Measurements from ENCODE around the gene KCNMA1. TPM values are rescaled to one million over a fixed set of nuclear protein-coding genes. Genes with fewer than 3 reads are reported as not detected.

The KCNMA1 gene
- total and polyA plus RNA-seq, 10 of the 15 experiments (the other 5 are each of a cell fraction or from before 2014, with no cell fraction given) = 8.5 to 77.0 (median 21.3) TPM

DNA sequence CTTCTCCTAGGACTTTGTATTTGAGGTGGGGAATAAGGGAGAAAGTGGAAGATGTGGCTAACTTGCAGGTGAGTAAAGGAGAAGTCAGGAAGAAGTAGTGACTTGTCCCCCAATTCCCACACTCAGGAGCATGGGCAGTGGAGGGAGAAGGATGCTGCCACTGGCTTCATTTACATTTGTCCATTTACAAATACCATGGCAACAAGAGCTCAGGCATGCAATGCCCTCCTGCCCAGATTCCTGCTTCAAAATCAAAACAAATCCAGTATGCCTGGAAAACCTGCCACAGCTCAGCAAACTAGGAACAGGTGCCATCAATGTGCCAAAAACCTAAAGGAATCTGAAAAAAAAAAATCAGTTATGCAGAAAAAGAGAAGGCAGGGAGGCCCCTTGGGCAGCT, 139.9 kb downstream of the KCNMA1 start:
- ATAC-seq (no peak), DNase-seq (ENCODE audit: low read depth, low spot score) (no peak), FAIRE-seq (no peak)
- Histone ChIP-seq H3K27ac (ENCODE audit: control insufficient read depth, insufficient read depth) (no peak overlapping the region), H3K9ac (ENCODE audit: control insufficient read depth, insufficient read depth, low read length) (no peak overlapping the region), H3K4me1 (ENCODE audit: control insufficient read depth, insufficient read depth, low read length) (peaks cover 21% of the 10 kb centered on the region), H3K4me2 (ENCODE audit: control insufficient read depth, insufficient read depth) (no peak overlapping the region), H3K79me2 (ENCODE audit: control insufficient read depth, insufficient read depth, low read length) (no peaks in the 10 kb centered on the region), H3K4me3 (no peak overlapping the region), H2AFZ (ENCODE audit: control insufficient read depth, low read depth, low read length) (no peak overlapping the region), H3K27me3 (replicated peaks in 1 of 2; ENCODE audit: control insufficient read depth in 2 of 2, insufficient read depth in 2 of 2, low read length in 1 of 2) (no peaks in the 10 kb centered on the region), H4K20me1 (ENCODE audit: control insufficient read depth, insufficient read depth) (no peaks in the 10 kb centered on the region), H3K9me3 (replicated peaks; ENCODE audit: control insufficient read depth, insufficient read depth, low read length) (no peaks in the 10 kb centered on the region), H3K36me3 (ENCODE audit: control insufficient read depth in 2 of 2, insufficient read depth in 2 of 2, low read length in 1 of 2) (no peaks in the 10 kb centered on the region)
- ChIA-PET POLR2A (interaction anchor here (1.0 to 1.4 kb wide), 5 partner anchors 8 to 125 kb away, joined by 3 to 4 read pairs (median 3); no protein-coding TSS in a partner anchor), CTCF (interaction anchor here (0.6 to 2.6 kb wide), 9 partner anchors 11 to 214 kb away, joined by 3 to 14 read pairs (median 3); no protein-coding TSS in a partner anchor), RAD21 (ENCODE audit: unreplicated experiment) (interaction anchor here (0.9 to 2.2 kb wide), 6 partner anchors 8 to 137 kb away, joined by 3 to 6 read pairs (median 4); no protein-coding TSS in a partner anchor), SMC1A (ENCODE audit: uncharacterized antibody, unreplicated experiment) (interaction anchor here (0.6 to 4.2 kb wide), 14 partner anchors 8 to 214 kb away, joined by 3 to 24 read pairs (median 4); no protein-coding TSS in a partner anchor)
- TF ChIP-seq RUNX3 (IDR thresholded peaks at IDR 0.05; ENCODE audit: low read length) (no peak), HDAC6 (IDR thresholded peaks at IDR 0.05; ENCODE audit: unreplicated experiment) (no peak), BMI1 (IDR thresholded peaks at IDR 0.05; ENCODE audit: borderline replicate concordance) (no peak), MTA2 (IDR thresholded peaks at IDR 0.05; ENCODE audit: low read depth) (no peak), BHLHE40 (IDR thresholded peaks at IDR 0.05; ENCODE audit: borderline replicate concordance in 1 of 2, low read depth in 2 of 2, low read length in 1 of 2) (no peak), KDM1A (IDR thresholded peaks at IDR 0.05; ENCODE audit: borderline replicate concordance) (no peak), RELA (IDR thresholded peaks at IDR 0.05; ENCODE audit: borderline replicate concordance, partially characterized antibody) (no peak), HCFC1 (IDR thresholded peaks at IDR 0.05; ENCODE audit: low read length) (no peak), ZZZ3 (IDR thresholded peaks at IDR 0.05; ENCODE audit: control insufficient read depth, insufficient read length, low read depth) (no peak), ASH2L (IDR thresholded peaks at IDR 0.05; ENCODE audit: borderline replicate concordance, low read depth) (no peak), HDAC2 (IDR thresholded peaks at IDR 0.05) (no peak), NFYB (IDR thresholded peaks at IDR 0.05; ENCODE audit: insufficient read depth, low read depth, low read length) (no peak), YBX1 (IDR thresholded peaks at IDR 0.05) (no peak), ESRRA (IDR thresholded peaks at IDR 0.05; ENCODE audit: low read length) (no peak), MYC (IDR thresholded peaks at IDR 0.05; ENCODE audit: insufficient read depth, insufficient read length, insufficient replicate concordance, low read length, severe bottlenecking) (no peak), SMAD1 (IDR thresholded peaks at IDR 0.05; ENCODE audit: low read depth, partially characterized antibody) (no peak), ZNF622 (IDR thresholded peaks at IDR 0.05) (no peak)
- TF ChIP-seq, protein P1, sequence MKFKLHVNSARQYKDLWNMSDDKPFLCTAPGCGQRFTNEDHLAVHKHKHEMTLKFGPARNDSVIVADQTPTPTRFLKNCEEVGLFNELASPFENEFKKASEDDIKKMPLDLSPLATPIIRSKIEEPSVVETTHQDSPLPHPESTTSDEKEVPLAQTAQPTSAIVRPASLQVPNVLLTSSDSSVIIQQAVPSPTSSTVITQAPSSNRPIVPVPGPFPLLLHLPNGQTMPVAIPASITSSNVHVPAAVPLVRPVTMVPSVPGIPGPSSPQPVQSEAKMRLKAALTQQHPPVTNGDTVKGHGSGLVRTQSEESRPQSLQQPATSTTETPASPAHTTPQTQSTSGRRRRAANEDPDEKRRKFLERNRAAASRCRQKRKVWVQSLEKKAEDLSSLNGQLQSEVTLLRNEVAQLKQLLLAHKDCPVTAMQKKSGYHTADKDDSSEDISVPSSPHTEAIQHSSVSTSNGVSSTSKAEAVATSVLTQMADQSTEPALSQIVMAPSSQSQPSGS (IDR thresholded peaks at IDR 0.05; ENCODE audit: low read length) = no peak
- TF ChIP-seq, protein P2, sequence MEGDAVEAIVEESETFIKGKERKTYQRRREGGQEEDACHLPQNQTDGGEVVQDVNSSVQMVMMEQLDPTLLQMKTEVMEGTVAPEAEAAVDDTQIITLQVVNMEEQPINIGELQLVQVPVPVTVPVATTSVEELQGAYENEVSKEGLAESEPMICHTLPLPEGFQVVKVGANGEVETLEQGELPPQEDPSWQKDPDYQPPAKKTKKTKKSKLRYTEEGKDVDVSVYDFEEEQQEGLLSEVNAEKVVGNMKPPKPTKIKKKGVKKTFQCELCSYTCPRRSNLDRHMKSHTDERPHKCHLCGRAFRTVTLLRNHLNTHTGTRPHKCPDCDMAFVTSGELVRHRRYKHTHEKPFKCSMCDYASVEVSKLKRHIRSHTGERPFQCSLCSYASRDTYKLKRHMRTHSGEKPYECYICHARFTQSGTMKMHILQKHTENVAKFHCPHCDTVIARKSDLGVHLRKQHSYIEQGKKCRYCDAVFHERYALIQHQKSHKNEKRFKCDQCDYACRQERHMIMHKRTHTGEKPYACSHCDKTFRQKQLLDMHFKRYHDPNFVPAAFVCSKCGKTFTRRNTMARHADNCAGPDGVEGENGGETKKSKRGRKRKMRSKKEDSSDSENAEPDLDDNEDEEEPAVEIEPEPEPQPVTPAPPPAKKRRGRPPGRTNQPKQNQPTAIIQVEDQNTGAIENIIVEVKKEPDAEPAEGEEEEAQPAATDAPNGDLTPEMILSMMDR (IDR thresholded peaks at IDR 0.05 in 2 of 3, conservative IDR thresholded peaks at IDR 0.05 in 1 of 3; ENCODE audit: control insufficient read depth in 2 of 3, extremely low read depth in 1 of 3, insufficient read depth in 1 of 3, low read depth in 3 of 3, low read length in 3 of 3) = no peak
- TF ChIP-seq, protein P3, sequence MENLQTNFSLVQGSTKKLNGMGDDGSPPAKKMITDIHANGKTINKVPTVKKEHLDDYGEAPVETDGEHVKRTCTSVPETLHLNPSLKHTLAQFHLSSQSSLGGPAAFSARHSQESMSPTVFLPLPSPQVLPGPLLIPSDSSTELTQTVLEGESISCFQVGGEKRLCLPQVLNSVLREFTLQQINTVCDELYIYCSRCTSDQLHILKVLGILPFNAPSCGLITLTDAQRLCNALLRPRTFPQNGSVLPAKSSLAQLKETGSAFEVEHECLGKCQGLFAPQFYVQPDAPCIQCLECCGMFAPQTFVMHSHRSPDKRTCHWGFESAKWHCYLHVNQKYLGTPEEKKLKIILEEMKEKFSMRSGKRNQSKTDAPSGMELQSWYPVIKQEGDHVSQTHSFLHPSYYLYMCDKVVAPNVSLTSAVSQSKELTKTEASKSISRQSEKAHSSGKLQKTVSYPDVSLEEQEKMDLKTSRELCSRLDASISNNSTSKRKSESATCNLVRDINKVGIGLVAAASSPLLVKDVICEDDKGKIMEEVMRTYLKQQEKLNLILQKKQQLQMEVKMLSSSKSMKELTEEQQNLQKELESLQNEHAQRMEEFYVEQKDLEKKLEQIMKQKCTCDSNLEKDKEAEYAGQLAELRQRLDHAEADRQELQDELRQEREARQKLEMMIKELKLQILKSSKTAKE (IDR thresholded peaks at IDR 0.05; ENCODE audit: low read depth, poor library complexity, severe bottlenecking) = no peak
- BruUV-seq (replicated peaks) = no TSS peak
- intact Hi-C loops (cut with micrococcal nuclease; ENCODE audit: unreplicated experiment) (no loop called here), in situ Hi-C loops (cut with MboI) (no loop called here)
